NCI-H2107 treated with DMSO at 0.1 percent for 48 hours (cell line): Measurements from ENCODE around the gene SNTA1.
A peak's percentile ranks its signal among the peaks of the same experiment; 100 is the strongest.
"Not testable (repeated sequence)": the region's sequence is repeated elsewhere in the genome, so short reads cannot be mapped to it uniquely, and the experiment has no call there.

Experiments
- DNase-seq: peaks from one replicate; lab custom pipeline; 2025; ENCODE audit not compliant: unreplicated experiment; lab: John Stamatoyannopoulos, UW

SNTA1 gene

GRCh38 chr20:33400812-33401183, 42.8 kb downstream of the SNTA1 start:
- peak; percentile 9 for DNase-seq

GRCh38 chr20:33399924-33400323, 43.6 kb downstream of the SNTA1 start:
- DNase-seq = no peak

GRCh38 chr20:33394718-33395117, 48.8 kb downstream of the SNTA1 start:
- DNase-seq = no peak

GRCh38 chr20:33393609-33394008, 50.0 kb downstream of the SNTA1 start:
- no peak for DNase-seq

- no peak for DNase-seq
Observed at GRCh38 chr20:33391722-33392415, 51.7 kb downstream of the SNTA1 start.

- DNase-seq = not testable (repeated sequence)
Observed at GRCh38 chr20:33389326-33389725, 54.2 kb downstream of the SNTA1 start.

- no peak for DNase-seq
Observed at GRCh38 chr20:33388268-33388667, 55.3 kb downstream of the SNTA1 start.

- no peak for DNase-seq
Observed at GRCh38 chr20:33387177-33387576, 56.4 kb downstream of the SNTA1 start.

GRCh38 chr20:33386673-33387072, 56.9 kb downstream of the SNTA1 start:
- no peak for DNase-seq

GRCh38 chr20:33377366-33377765, 66.2 kb downstream of the SNTA1 start:
- DNase-seq = no peak

GRCh38 chr20:33373735-33374605, 69.6 kb downstream of the SNTA1 start:
- DNase-seq = no peak

GRCh38 chr20:33372993-33373441, 70.5 kb downstream of the SNTA1 start:
- DNase-seq = no peak

- peak; percentile 43 for DNase-seq
Observed at GRCh38 chr20:33370291-33370690, 73.3 kb downstream of the SNTA1 start.

- DNase-seq = no peak
Observed at GRCh38 chr20:33362898-33363297, 80.7 kb downstream of the SNTA1 start.

- no peak for DNase-seq
Observed at GRCh38 chr20:33359399-33360261, 83.9 kb downstream of the SNTA1 start.
